Upper lobe of right lung (tissue), 1 donor: Measurements from ENCODE around the gene CCBE1. TPM values are rescaled to one million over a fixed set of nuclear protein-coding genes. Genes with fewer than 3 reads are reported as not detected.
"Not testable (repeated sequence)": the region's sequence is repeated elsewhere in the genome, so short reads cannot be mapped to it uniquely, and the experiment has no call there.

Source experiments
- ATAC-seq: fragments of 200-7000 bp; cut with Tn5 transposase; one replicate; pipeline ENCODE4 v1.9.1; 2020; ENCODE audit warnings: mild to moderate bottlenecking, moderate library complexity
- DNase-seq: peaks from one replicate; pipeline ENCODE4 v3.0.0-alpha.2; 2020
- H3K27ac ChIP-seq: fragments of 200-600 bp; one replicate; pipeline ENCODE4 v1.8.0; 2022
- H3K27me3 ChIP-seq: fragments of 200-600 bp; one replicate; pipeline ENCODE4 v1.8.0; 2022; ENCODE audit warnings: mild to moderate bottlenecking
- H3K36me3 ChIP-seq: fragments of 200-600 bp; one replicate; pipeline ENCODE4 v1.8.0; 2022
- H3K4me1 ChIP-seq: fragments of 200-600 bp; one replicate; pipeline ENCODE4 v1.8.0; 2022
- H3K4me3 ChIP-seq: fragments of 200-600 bp; one replicate; pipeline ENCODE4 v1.8.0; 2022; ENCODE audit warnings: mild to moderate bottlenecking
- H3K9me3 ChIP-seq: fragments of 200-600 bp; one replicate; pipeline ENCODE4 v1.8.0; 2022
- CTCF ChIP-seq: fragments of 200-600 bp; IDR thresholded peaks from one replicate; pipeline ENCODE4 v1.8.0; 2022; ENCODE audit warnings: antibody characterized with exemption
- intact Hi-C: fragments of 100-400 bp; cut with DNase I; formaldehyde crosslinking; loops from one replicate; pipeline ENCODE4 v1.11.0; 2022
- total RNA-seq: library from RNA; stranded (reverse); fragmentation: NEBNext Ultra II Directional; extraction: Animal tissue kit (Norgen Biotek cat#: 25700); gene quantifications from one replicate; pipeline ENCODE4 v1.2.1, GENCODE V29; 2021
- donor health status: DM: no; HTN: yes; CAD: no; lungs with severe emphysema.

Gene CCBE1
- total RNA-seq, 1 donor from 2014 or later: 27.8 TPM

GRCh38 chr18:59737776-59738300, 40.6 kb upstream of the CCBE1 start:
- Histone ChIP-seq H3K4me3 (no peak overlapping the region), H3K4me1 (no peaks in the 10 kb centered on the region), H3K27ac (no peak overlapping the region), H3K36me3 (no peaks in the 10 kb centered on the region), H3K9me3 (no peaks in the 10 kb centered on the region), H3K27me3 (no peaks in the 10 kb centered on the region)
- DNase-seq (no peak), ATAC-seq (no peak)
- intact Hi-C loops: no loop called here
- no peak for TF ChIP-seq CTCF

- H3K4me1 ChIP-seq, ATAC-seq, H3K36me3 ChIP-seq, H3K4me3 ChIP-seq, H3K27me3 ChIP-seq, intact Hi-C loops, DNase-seq, H3K9me3 ChIP-seq, H3K27ac ChIP-seq: not testable (repeated sequence)
Observed at GRCh38 chr18:59737335-59737734, 40.1 kb upstream of the CCBE1 start.

GRCh38 chr18:59736061-59736460, 38.8 kb upstream of the CCBE1 start:
- no peak for TF ChIP-seq CTCF
- Histone ChIP-seq H3K9me3 (no peaks in the 10 kb centered on the region), H3K4me1 (no peaks in the 10 kb centered on the region), H3K27me3 (no peaks in the 10 kb centered on the region), H3K27ac (no peak overlapping the region), H3K4me3 (no peak overlapping the region), H3K36me3 (no peaks in the 10 kb centered on the region)
- intact Hi-C loops: no loop called here
- DNase-seq (no peak), ATAC-seq (no peak)

GRCh38 chr18:59735269-59735860, 38.1 kb upstream of the CCBE1 start:
- no peak for TF ChIP-seq CTCF
- H3K27ac ChIP-seq: no peak overlapping the region
- no peak overlapping the region for H3K4me3 ChIP-seq
- no peak for DNase-seq
- no peaks in the 10 kb centered on the region for H3K27me3 ChIP-seq
- H3K36me3 ChIP-seq: no peaks in the 10 kb centered on the region
- peak; percentile 17 for ATAC-seq
- intact Hi-C loops: no loop called here
- H3K9me3 ChIP-seq: no peaks in the 10 kb centered on the region
- H3K4me1 ChIP-seq: no peaks in the 10 kb centered on the region

GRCh38 chr18:59733421-59733820, 36.2 kb upstream of the CCBE1 start:
- no peak overlapping the region for H3K27ac ChIP-seq
- DNase-seq (no peak), ATAC-seq (no peak)
- no peaks in the 10 kb centered on the region for H3K4me1 ChIP-seq
- no peaks in the 10 kb centered on the region for H3K36me3 ChIP-seq
- no peaks in the 10 kb centered on the region for H3K27me3 ChIP-seq
- no peaks in the 10 kb centered on the region for H3K9me3 ChIP-seq
- intact Hi-C loops: no loop called here
- no peak overlapping the region for H3K4me3 ChIP-seq
- TF ChIP-seq CTCF: no peak

- ATAC-seq (no peak), DNase-seq (no peak)
- Histone ChIP-seq H3K4me1 (no peaks in the 10 kb centered on the region), H3K36me3 (no peaks in the 10 kb centered on the region), H3K9me3 (no peaks in the 10 kb centered on the region), H3K4me3 (no peak overlapping the region), H3K27ac (no peak overlapping the region), H3K27me3 (no peaks in the 10 kb centered on the region)
- no peak for TF ChIP-seq CTCF
- intact Hi-C loops: no loop called here
Observed at GRCh38 chr18:59730896-59731295, 33.7 kb upstream of the CCBE1 start.
